Esophagus muscularis mucosa (tissue), 4 donors: Measurements from ENCODE around the gene SYCP1.

ENCODE experiments used
- EP300 ChIP-seq: sonication (generic); formaldehyde crosslinking; IDR thresholded peaks from one replicate; pipeline ENCODE4 v1.6.1; 2017; ENCODE audit warnings: antibody characterized with exemption
- POLR2A ChIP-seq: fragments of 450-650 bp; IDR thresholded peaks from one replicate; pipeline ENCODE4 v1.6.1; 2017; ENCODE audit warnings: antibody characterized with exemption, moderate library complexity, mild to moderate bottlenecking, low read depth
- POLR2AphosphoS5 ChIP-seq, 2 donors: sonication (generic); formaldehyde crosslinking; IDR thresholded peaks; one replicate each; pipeline ENCODE4 v1.6.1; 2017; ENCODE audit warnings: antibody characterized with exemption in 2 of 2
- TF ChIP-seq, protein P1 (sequence below), 3 experiments: fragments of 200-600 bp in 2 of 3; fragments of 450-650 bp in 1 of 3; sonication (generic) in 2 of 3; IDR thresholded peaks; one replicate each; pipeline ENCODE4 v1.5.1; 2017 to 2019; ENCODE audit warnings: antibody characterized with exemption in 3 of 3, mild to moderate bottlenecking in 2 of 3, moderate library complexity in 1 of 3

GRCh38 chr1:115013792-115014191 is 159.1 kb downstream of the SYCP1 start:
- no peak for TF ChIP-seq POLR2A
- TF ChIP-seq, protein P1, sequence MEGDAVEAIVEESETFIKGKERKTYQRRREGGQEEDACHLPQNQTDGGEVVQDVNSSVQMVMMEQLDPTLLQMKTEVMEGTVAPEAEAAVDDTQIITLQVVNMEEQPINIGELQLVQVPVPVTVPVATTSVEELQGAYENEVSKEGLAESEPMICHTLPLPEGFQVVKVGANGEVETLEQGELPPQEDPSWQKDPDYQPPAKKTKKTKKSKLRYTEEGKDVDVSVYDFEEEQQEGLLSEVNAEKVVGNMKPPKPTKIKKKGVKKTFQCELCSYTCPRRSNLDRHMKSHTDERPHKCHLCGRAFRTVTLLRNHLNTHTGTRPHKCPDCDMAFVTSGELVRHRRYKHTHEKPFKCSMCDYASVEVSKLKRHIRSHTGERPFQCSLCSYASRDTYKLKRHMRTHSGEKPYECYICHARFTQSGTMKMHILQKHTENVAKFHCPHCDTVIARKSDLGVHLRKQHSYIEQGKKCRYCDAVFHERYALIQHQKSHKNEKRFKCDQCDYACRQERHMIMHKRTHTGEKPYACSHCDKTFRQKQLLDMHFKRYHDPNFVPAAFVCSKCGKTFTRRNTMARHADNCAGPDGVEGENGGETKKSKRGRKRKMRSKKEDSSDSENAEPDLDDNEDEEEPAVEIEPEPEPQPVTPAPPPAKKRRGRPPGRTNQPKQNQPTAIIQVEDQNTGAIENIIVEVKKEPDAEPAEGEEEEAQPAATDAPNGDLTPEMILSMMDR (IDR thresholded peaks at IDR 0.05): no peak
- TF ChIP-seq POLR2AphosphoS5 (IDR thresholded peaks at IDR 0.05): no peak
- TF ChIP-seq EP300: no peak
